Measurements from ENCODE around the gene BPIFB3. TPM values are rescaled to one million over a fixed set of nuclear protein-coding genes. Genes with fewer than 3 reads are reported as not detected.
A peak's percentile ranks its signal among the peaks of the same experiment; 100 is the strongest.
"Not testable (repeated sequence)": the region's sequence is repeated elsewhere in the genome, so short reads cannot be mapped to it uniquely, and the experiment has no call there.

The BPIFB3 gene
- total RNA-seq, 1 experiment from 2014 or later, result not detected

- Histone ChIP-seq H3K36me3 (ENCODE audit: insufficient read depth, low read length) (no peaks in the 10 kb centered on the region), H4K20me1 (ENCODE audit: insufficient read depth, low read depth, low read length) (no peaks in the 10 kb centered on the region), H3K4me1 (ENCODE audit: low read length) (no peaks in the 10 kb centered on the region), H3K4me3 (ENCODE audit: low read length) (no peak overlapping the region), H3K4me2 (ENCODE audit: low read depth, low read length, poor library complexity, severe bottlenecking) (no peak overlapping the region), H2AFZ (ENCODE audit: low read length) (peak overlapping the region; percentile 56; the same call in 1 of the 2 replicates), H3K9me3 (ENCODE audit: low read length) (no peaks in the 10 kb centered on the region), H3K27ac (ENCODE audit: low read length) (no peak overlapping the region), H3K9me2 (replicated peaks; ENCODE audit: insufficient read depth, low read length) (no peaks in the 10 kb centered on the region), H3K79me2 (ENCODE audit: low read length) (no peaks in the 10 kb centered on the region), H3K9ac (ENCODE audit: low read length) (no peak overlapping the region), H3K27me3 (ENCODE audit: low read length) (no peaks in the 10 kb centered on the region)
- no peak for DNase-seq
Observed at GRCh38 chr20:33112547-33113386, 59.1 kb downstream of the BPIFB3 start.

GRCh38 chr20:33113387-33113908, 59.7 kb downstream of the BPIFB3 start:
- no peak for DNase-seq
- Histone ChIP-seq H3K36me3 (ENCODE audit: insufficient read depth, low read length) (no peaks in the 10 kb centered on the region), H3K4me2 (ENCODE audit: low read depth, low read length, poor library complexity, severe bottlenecking) (no peak overlapping the region), H3K27me3 (ENCODE audit: low read length) (no peaks in the 10 kb centered on the region), H3K9me3 (ENCODE audit: low read length) (no peaks in the 10 kb centered on the region), H3K79me2 (ENCODE audit: low read length) (no peaks in the 10 kb centered on the region), H3K4me1 (ENCODE audit: low read length) (no peaks in the 10 kb centered on the region), H3K9me2 (replicated peaks; ENCODE audit: insufficient read depth, low read length) (no peaks in the 10 kb centered on the region), H3K9ac (ENCODE audit: low read length) (no peak overlapping the region), H4K20me1 (ENCODE audit: insufficient read depth, low read depth, low read length) (no peaks in the 10 kb centered on the region), H2AFZ (ENCODE audit: low read length) (peak overlapping the region; percentile 56; the same call in 1 of the 2 replicates), H3K27ac (ENCODE audit: low read length) (no peak overlapping the region), H3K4me3 (ENCODE audit: low read length) (no peak overlapping the region)

GRCh38 chr20:33115501-33115900, 61.8 kb downstream of the BPIFB3 start:
- not testable (repeated sequence) for H4K20me1 ChIP-seq (ENCODE audit: insufficient read depth, low read depth, low read length); H3K9ac ChIP-seq (ENCODE audit: low read length); H3K27ac ChIP-seq (ENCODE audit: low read length); H3K9me3 ChIP-seq (ENCODE audit: low read length); H3K9me2 ChIP-seq (replicated peaks; ENCODE audit: insufficient read depth, low read length); H3K4me2 ChIP-seq (ENCODE audit: low read depth, low read length, poor library complexity, severe bottlenecking); H3K4me3 ChIP-seq (ENCODE audit: low read length); DNase-seq; H2AFZ ChIP-seq (ENCODE audit: low read length); H3K79me2 ChIP-seq (ENCODE audit: low read length); H3K36me3 ChIP-seq (ENCODE audit: insufficient read depth, low read length); H3K4me1 ChIP-seq (ENCODE audit: low read length); H3K27me3 ChIP-seq (ENCODE audit: low read length)

- H3K79me2 ChIP-seq (ENCODE audit: low read length), result no peaks in the 10 kb centered on the region
- no peaks in the 10 kb centered on the region for H3K4me1 ChIP-seq (ENCODE audit: low read length)
Observed at GRCh38 chr20:33119725-33120720, 66.3 kb downstream of the BPIFB3 start.

GRCh38 chr20:33120934-33121333, 67.2 kb downstream of the BPIFB3 start:
- no peaks in the 10 kb centered on the region for H3K9me2 ChIP-seq (replicated peaks; ENCODE audit: insufficient read depth, low read length)
- no peaks in the 10 kb centered on the region for H3K79me2 ChIP-seq (ENCODE audit: low read length)
- H4K20me1 ChIP-seq (ENCODE audit: insufficient read depth, low read depth, low read length), result no peaks in the 10 kb centered on the region
- no peaks in the 10 kb centered on the region for H3K9me3 ChIP-seq (ENCODE audit: low read length)
- no peaks in the 10 kb centered on the region for H3K36me3 ChIP-seq (ENCODE audit: insufficient read depth, low read length)
- H2AFZ ChIP-seq (ENCODE audit: low read length), result no peak overlapping the region
- no peaks in the 10 kb centered on the region for H3K4me1 ChIP-seq (ENCODE audit: low read length)
- no peak overlapping the region for H3K4me3 ChIP-seq (ENCODE audit: low read length)
- H3K27ac ChIP-seq (ENCODE audit: low read length), result no peak overlapping the region
- no peak for DNase-seq
- H3K27me3 ChIP-seq (ENCODE audit: low read length), result no peaks in the 10 kb centered on the region
- H3K9ac ChIP-seq (ENCODE audit: low read length), result no peak overlapping the region
- no peak overlapping the region for H3K4me2 ChIP-seq (ENCODE audit: low read depth, low read length, poor library complexity, severe bottlenecking)

More at GRCh38 chr20:33119725-33120720, 66.3 kb downstream of the BPIFB3 start:
- H3K27me3 ChIP-seq (ENCODE audit: low read length), result no peaks in the 10 kb centered on the region
- H3K9me2 ChIP-seq (replicated peaks; ENCODE audit: insufficient read depth, low read length), result no peaks in the 10 kb centered on the region
- H2AFZ ChIP-seq (ENCODE audit: low read length), result no peak overlapping the region
- DNase-seq, result no peak
- no peak overlapping the region for H3K4me2 ChIP-seq (ENCODE audit: low read depth, low read length, poor library complexity, severe bottlenecking)
- H3K36me3 ChIP-seq (ENCODE audit: insufficient read depth, low read length), result no peaks in the 10 kb centered on the region
- H3K27ac ChIP-seq (ENCODE audit: low read length), result no peak overlapping the region
- H3K4me3 ChIP-seq (ENCODE audit: low read length), result no peak overlapping the region
- H3K9ac ChIP-seq (ENCODE audit: low read length), result no peak overlapping the region
- H4K20me1 ChIP-seq (ENCODE audit: insufficient read depth, low read depth, low read length), result no peaks in the 10 kb centered on the region
- H3K9me3 ChIP-seq (ENCODE audit: low read length), result no peaks in the 10 kb centered on the region

DNA sequence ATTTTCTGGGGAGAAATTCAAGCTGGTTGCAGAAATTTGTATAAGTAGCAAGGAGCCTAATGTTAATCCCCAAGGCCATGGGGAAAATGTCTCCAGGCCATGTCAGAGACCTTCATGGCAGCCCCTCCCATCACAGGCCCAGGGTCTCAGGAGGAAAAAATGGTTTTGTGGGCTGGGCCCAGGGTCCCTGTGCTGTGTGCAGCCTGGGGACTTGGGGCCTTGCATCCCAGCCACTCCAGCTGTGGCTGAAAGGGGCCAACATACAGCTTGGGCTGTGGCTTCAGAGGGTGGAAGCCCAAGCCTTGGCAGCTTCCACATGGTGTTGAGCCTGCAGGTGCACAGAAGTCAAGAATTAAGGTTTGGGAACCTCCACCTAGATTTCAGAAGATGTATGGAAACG, 68.6 kb downstream of the BPIFB3 start:
- not testable (repeated sequence) for H4K20me1 ChIP-seq (ENCODE audit: insufficient read depth, low read depth, low read length); H2AFZ ChIP-seq (ENCODE audit: low read length); H3K79me2 ChIP-seq (ENCODE audit: low read length); H3K36me3 ChIP-seq (ENCODE audit: insufficient read depth, low read length); DNase-seq; H3K9ac ChIP-seq (ENCODE audit: low read length); H3K27me3 ChIP-seq (ENCODE audit: low read length); H3K4me1 ChIP-seq (ENCODE audit: low read length); H3K9me2 ChIP-seq (replicated peaks; ENCODE audit: insufficient read depth, low read length); H3K9me3 ChIP-seq (ENCODE audit: low read length); H3K27ac ChIP-seq (ENCODE audit: low read length); H3K4me3 ChIP-seq (ENCODE audit: low read length); H3K4me2 ChIP-seq (ENCODE audit: low read depth, low read length, poor library complexity, severe bottlenecking)

Measured in Karpas-422 (cell line).